PC-3 (cell line): ENCODE results near the gene TNNT2. TPM values are rescaled to one million over a fixed set of nuclear protein-coding genes. Genes with fewer than 3 reads are reported as not detected.
A peak's percentile ranks its signal among the peaks of the same experiment; 100 is the strongest.

Experiments
- ATAC-seq: fragments of 200-7000 bp; cut with Tn5 transposase; 2 replicates; pipeline ENCODE4 v1.9.1; 2020; ENCODE audit warnings: mild to moderate bottlenecking, moderate library complexity
- BruUV-seq: library from RNA; stranded (reverse); fragments of 400-500 nt; replicated peaks from 2 replicates; lab custom pipeline; 2021; lab: Mats Ljungman, UMichigan
- CTCF ChIA-PET: fragments of 300-600 bp; sonication (Branson Sonifier 250); formaldehyde crosslinking; loops from one replicate; lab custom pipeline; 2022; ENCODE audit warnings: antibody characterized with exemption; lab: Charles Lee
- POLR2A ChIA-PET: fragments of 300-600 bp; sonication (Branson Sonifier 250); formaldehyde crosslinking; loops from one replicate; lab custom pipeline; 2022; ENCODE audit warnings: antibody characterized with exemption; ENCODE audit not compliant: unreplicated experiment; lab: Charles Lee
- DNase-seq: peaks from one replicate; pipeline ENCODE4 v3.0.0-alpha.2; 2015
- H2AFZ ChIP-seq: fragments of 300-600 bp; sonication (generic); 2 replicates; pipeline ENCODE4 v1.6.0; 2016; ENCODE audit warnings: antibody characterized with exemption, low read length
- H3F3A ChIP-seq: fragments of 300-600 bp; sonication (generic); one replicate; pipeline ENCODE4 v1.6.0; 2017; ENCODE audit warnings: antibody characterized with exemption, low read length, control low read depth, mild to moderate bottlenecking; ENCODE audit not compliant: unreplicated experiment
- H3K27ac ChIP-seq: fragments of 300-600 bp; sonication (generic); 2 replicates; pipeline ENCODE4 v1.5.1; 2016; ENCODE audit warnings: mild to moderate bottlenecking, low read length
- H3K27me3 ChIP-seq: fragments of 300-600 bp; sonication (generic); 2 replicates; pipeline ENCODE4 v1.6.1; 2016; ENCODE audit warnings: low read length, mixed read lengths
- H3K36me3 ChIP-seq: fragments of 300-600 bp; sonication (generic); 2 replicates; pipeline ENCODE4 v1.6.1; 2016; ENCODE audit warnings: low read depth, mixed run types, low read length, mixed read lengths
- H3K4me1 ChIP-seq: fragments of 300-600 bp; sonication (generic); 2 replicates; pipeline ENCODE4 v1.5.1; 2016; ENCODE audit warnings: low read length; ENCODE audit not compliant: insufficient read depth
- H3K4me2 ChIP-seq: fragments of 300-600 bp; sonication (generic); 2 replicates; pipeline ENCODE4 v1.6.0; 2016; ENCODE audit warnings: low read length
- H3K4me3 ChIP-seq: fragments of 300-600 bp; sonication (generic); 2 replicates; pipeline ENCODE4 v1.5.1; 2016; ENCODE audit warnings: mild to moderate bottlenecking, low read length, mixed read lengths
- H3K79me2 ChIP-seq: fragments of 300-600 bp; sonication (generic); 2 replicates; pipeline ENCODE4 v1.6.1; 2017; ENCODE audit warnings: low read length, mixed read lengths
- H3K9ac ChIP-seq: fragments of 300-600 bp; sonication (generic); 2 replicates; pipeline ENCODE4 v1.6.0; 2016; ENCODE audit warnings: mild to moderate bottlenecking, low read length
- H3K9me2 ChIP-seq: fragments of 300-600 bp; sonication (generic); replicated peaks from 2 replicates; pipeline ENCODE4 v1.6.1; 2016; ENCODE audit warnings: mixed run types, low read length, mixed read lengths
- H3K9me3 ChIP-seq: fragments of 300-600 bp; sonication (generic); 2 replicates; pipeline ENCODE4 v1.6.1; 2016; ENCODE audit warnings: low read length, mixed read lengths
- H4K20me1 ChIP-seq: fragments of 300-600 bp; sonication (generic); 2 replicates; pipeline ENCODE4 v1.6.1; 2016; ENCODE audit warnings: low read length, mixed read lengths
- CTCF ChIP-seq: fragments of 300-600 bp; sonication (generic); conservative IDR thresholded peaks from 2 replicates; pipeline ENCODE4 v1.5.1; 2017; ENCODE audit warnings: antibody characterized with exemption, low read depth, mild to moderate bottlenecking, low read length
- EZH2 ChIP-seq: fragments of 300-600 bp; sonication (generic); IDR thresholded peaks from one replicate; pipeline ENCODE4 v1.6.1; 2017; ENCODE audit warnings: antibody characterized with exemption, mild to moderate bottlenecking, low read length; ENCODE audit not compliant: unreplicated experiment
- EZH2phosphoT487 ChIP-seq: fragments of 300-600 bp; sonication (generic); IDR thresholded peaks from 2 replicates; pipeline ENCODE4 v1.6.1; 2018; ENCODE audit warnings: mild to moderate bottlenecking, antibody characterized with exemption, low read length, borderline replicate concordance
- intact Hi-C: fragments of 100-400 bp; cut with micrococcal nuclease; formaldehyde crosslinking; loops from 2 replicates; pipeline ENCODE4 v1.9.0; 2023
- total RNA-seq: library from RNA; depleted of rRNA; stranded (reverse); fragments of >200 nt; gene quantifications from 2 replicates; pipeline ENCODE4 v1.2.3, GENCODE V29; 2014

Gene TNNT2
- total RNA-seq, 1 experiment from 2014 or later, result 1.1 TPM

DNA sequence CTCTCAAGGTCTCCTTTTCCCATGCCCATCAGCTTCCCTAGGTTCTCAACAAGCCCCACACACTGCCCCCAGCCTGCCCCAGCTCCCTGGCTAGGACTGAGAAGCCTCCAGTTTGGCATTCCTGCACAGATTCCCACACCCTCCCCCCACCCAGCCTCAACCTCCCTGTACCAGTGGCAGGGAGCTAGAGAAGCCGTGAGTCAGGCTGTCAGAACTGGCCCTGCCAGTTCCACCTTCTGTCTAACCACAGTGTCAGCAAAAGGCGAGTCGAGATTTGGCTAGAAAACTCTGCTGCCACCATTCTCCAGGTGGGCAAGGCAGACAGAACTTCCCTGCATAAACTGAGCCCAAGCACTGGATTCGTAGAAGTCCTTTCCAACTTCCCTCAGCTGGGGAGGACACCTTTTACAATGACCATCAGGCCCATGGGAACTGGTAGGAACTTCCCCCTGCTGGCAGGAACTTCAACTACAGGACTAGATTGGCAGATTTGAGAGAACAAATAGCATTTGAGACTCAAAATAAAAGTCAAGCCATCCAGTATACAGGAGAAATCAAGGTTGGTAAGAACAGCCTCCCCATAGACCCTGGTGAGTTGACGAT, 31.0 kb downstream of the TNNT2 start:
- Histone ChIP-seq H3K27ac (peak overlapping the region; percentile 6), H3K9me3 (peaks cover 10% of the 10 kb centered on the region), H3K36me3 (0 out of 2 replicates have a peak, but pooled peaks cover 4% of the 10 kb centered on the region), H3K27me3 (no peaks in the 10 kb centered on the region), H3K4me2 (peak overlapping the region; percentile 58), H3K9ac (no peak overlapping the region), H3K9me2 (0 out of 2 replicates have a peak, but pooled peaks cover 3% of the 10 kb centered on the region), H3K79me2 (no peaks in the 10 kb centered on the region), H3K4me1 (peaks cover 22% of the 10 kb centered on the region), H3K4me3 (peak overlapping the region; percentile 6; the same call in 1 of the 2 replicates), H3F3A (no peaks in the 10 kb centered on the region), H4K20me1 (no peaks in the 10 kb centered on the region), H2AFZ (peak overlapping the region; percentile 60)
- BruUV-seq, result no TSS peak
- TF ChIP-seq EZH2 (no peak), EZH2phosphoT487 (no peak), CTCF (peak; percentile 99)
- CTCF ChIA-PET, result interaction anchor here (0.5 to 3.8 kb wide), 26 partner anchors 12 to 267 kb away, joined by 3 to 14 read pairs (median 6); partner anchors contain the start of gene PKP1
- POLR2A ChIA-PET, result interaction anchor here (0.6 to 0.8 kb wide), 4 partner anchors 35 to 48 kb away, joined by 4 to 19 read pairs (median 8); no protein-coding TSS in a partner anchor
- ATAC-seq (peak; percentile 74), DNase-seq (peak; percentile 98)
- intact Hi-C loops, result loop anchor here (1.0 to 5.0 kb wide), 6 partner anchors 37 to 219 kb away; partner anchors contain the start of genes ASCL5 and PKP1

DNA sequence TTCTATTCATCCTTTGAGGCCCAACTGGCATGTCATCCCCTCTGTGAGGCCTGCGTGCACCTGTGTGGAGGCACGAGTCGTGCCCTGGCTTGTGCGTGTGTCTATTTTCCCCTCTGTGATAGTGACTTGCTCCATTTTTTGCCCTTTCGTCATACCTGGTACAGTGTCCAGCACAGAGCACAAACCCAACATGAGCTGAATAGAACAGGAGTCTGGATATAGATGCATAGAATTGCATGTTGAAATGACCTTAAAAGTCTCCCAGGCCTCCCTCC, 32.5 kb downstream of the TNNT2 start:
- no peaks in the 10 kb centered on the region for H3K27me3 ChIP-seq
- no peaks in the 10 kb centered on the region for H3F3A ChIP-seq
- H4K20me1 ChIP-seq, result no peaks in the 10 kb centered on the region
- no peak for ATAC-seq
- ChIA-PET CTCF (interaction anchor here (3.8 kb wide), 1 partner anchor 36 kb away, joined by 14 read pairs; no protein-coding TSS in a partner anchor), POLR2A (no interaction called here)
- peaks cover 22% of the 10 kb centered on the region for H3K4me1 ChIP-seq
- 0 out of 2 replicates have a peak, but pooled peaks cover 3% of the 10 kb centered on the region for H3K9me2 ChIP-seq
- no peak for TF ChIP-seq CTCF
- TF ChIP-seq EZH2phosphoT487, result no peak
- TF ChIP-seq EZH2, result no peak
- intact Hi-C loops, result loop anchor here (5.0 kb wide), 1 partner anchor 218 kb away; the partner anchor contains the start of gene ASCL5
- no peak for DNase-seq
- H2AFZ ChIP-seq, result no peak overlapping the region
- H3K4me2 ChIP-seq, result no peak overlapping the region
- 0 out of 2 replicates have a peak, but pooled peaks cover 4% of the 10 kb centered on the region for H3K36me3 ChIP-seq
- BruUV-seq, result no TSS peak
- no peak overlapping the region for H3K27ac ChIP-seq
- H3K79me2 ChIP-seq, result no peaks in the 10 kb centered on the region
- H3K9ac ChIP-seq, result no peak overlapping the region
- H3K9me3 ChIP-seq, result peaks cover 10% of the 10 kb centered on the region
- H3K4me3 ChIP-seq, result no peak overlapping the region
